GM12878 (cell line): Measurements from ENCODE around the gene CLIP2. TPM values are rescaled to one million over a fixed set of nuclear protein-coding genes. Genes with fewer than 3 reads are reported as not detected.

ENCODE experiments used
- ATAC-seq: fragments of 200-7000 bp; cut with Tn5 transposase; 3 replicates; pipeline ENCODE4 v1.9.1; 2020; ENCODE audit warnings: mild to moderate bottlenecking, moderate library complexity
- BruUV-seq: library from RNA; stranded (reverse); fragments of 400-500 nt; replicated peaks from 2 replicates; lab custom pipeline; 2021; lab: Mats Ljungman, UMichigan
- CTCF ChIA-PET: fragments of 300-600 bp; sonication (Branson Sonifier 250); formaldehyde crosslinking; extraction: SDS; loops from one replicate; lab custom pipeline; 2021; ENCODE audit warnings: inconsistent platforms; lab: Yijun Ruan, JAX
- POLR2A ChIA-PET: fragments of 350-600 bp; formaldehyde crosslinking; extraction: SDS; loops from one replicate; lab custom pipeline; 2021; ENCODE audit warnings: inconsistent platforms; lab: Charles Lee
- RAD21 ChIA-PET: fragments of 300-600 bp; sonication (Branson Sonifier 250); formaldehyde crosslinking; loops from one replicate; lab custom pipeline; 2023; ENCODE audit warnings: antibody characterized with exemption; ENCODE audit not compliant: unreplicated experiment; lab: Charles Lee
- SMC1A ChIA-PET: fragments of 300-600 bp; sonication (Branson Sonifier 250); formaldehyde crosslinking; loops from one replicate; lab custom pipeline; 2023; ENCODE audit not compliant: unreplicated experiment, uncharacterized antibody; lab: Charles Lee
- DNase-seq: peaks from one replicate; pipeline ENCODE4 v3.0.0-alpha.2; 2011; ENCODE audit warnings: low read depth, low spot score
- FAIRE-seq: peaks from 3 replicates; lab custom pipeline; 2011; peaks lifted over from hg19 to GRCh38; lab: Jason Lieb, UNC
- H2AFZ ChIP-seq: 2 replicates; pipeline ENCODE4 v1.6.0; 2011; ENCODE audit warnings: low read depth, low read length, control low read depth; ENCODE audit not compliant: control insufficient read depth
- H3K27ac ChIP-seq: 2 replicates; pipeline ENCODE4 v1.5.1; 2011; ENCODE audit warnings: control low read depth; ENCODE audit not compliant: control insufficient read depth, insufficient read depth
- H3K27me3 ChIP-seq, 2 experiments: replicated peaks in 1 of 2; 2 replicates each; pipeline versions ENCODE4 v1.6.0 to v1.6.1; 2011; ENCODE audit warnings: low read length in 1 of 2; ENCODE audit not compliant: control insufficient read depth in 2 of 2, insufficient read depth in 2 of 2
- H3K36me3 ChIP-seq, 2 experiments: 2 replicates each; pipeline ENCODE4 v1.5.1; 2011; ENCODE audit warnings: low read length in 1 of 2; ENCODE audit not compliant: control insufficient read depth in 2 of 2, insufficient read depth in 2 of 2
- H3K4me1 ChIP-seq: 2 replicates; pipeline ENCODE4 v1.6.1; 2011; ENCODE audit warnings: mild to moderate bottlenecking, low read length, moderate library complexity, mixed read lengths; ENCODE audit not compliant: control insufficient read depth, insufficient read depth
- H3K4me2 ChIP-seq: 2 replicates; pipeline ENCODE4 v1.6.0; 2011; ENCODE audit warnings: control low read depth; ENCODE audit not compliant: control insufficient read depth, insufficient read depth
- H3K4me3 ChIP-seq: fragments of 200-600 bp; sonication (generic); 2 replicates; pipeline ENCODE4 v1.5.1; 2016
- H3K79me2 ChIP-seq: 2 replicates; pipeline ENCODE4 v1.6.0; 2011; ENCODE audit warnings: low read length; ENCODE audit not compliant: control insufficient read depth, insufficient read depth
- H3K9ac ChIP-seq: 2 replicates; pipeline ENCODE4 v1.8.0; 2011; ENCODE audit warnings: low read length, control low read depth, mixed read lengths; ENCODE audit not compliant: control insufficient read depth, insufficient read depth
- H3K9me3 ChIP-seq: replicated peaks from 3 replicates; pipeline ENCODE4 v1.5.1; 2011; ENCODE audit warnings: mild to moderate bottlenecking, low read length; ENCODE audit not compliant: control insufficient read depth, insufficient read depth
- H4K20me1 ChIP-seq: 2 replicates; pipeline ENCODE4 v1.6.0; 2011; ENCODE audit not compliant: control insufficient read depth, insufficient read depth
- CHD2 ChIP-seq: IDR thresholded peaks from 2 replicates; pipeline ENCODE4 v1.6.1; 2011; ENCODE audit warnings: low read depth, low read length, improper control_type of control experiment, borderline replicate concordance
- HDAC6 ChIP-seq: fragments of 200-600 bp; sonication (generic); IDR thresholded peaks from one replicate; pipeline ENCODE4 v1.8.0; 2017; ENCODE audit warnings: antibody characterized with exemption; ENCODE audit not compliant: unreplicated experiment
- MTA2 ChIP-seq: fragments of 450-650 bp; IDR thresholded peaks from 2 replicates; pipeline ENCODE4 v1.6.1; 2016; ENCODE audit warnings: low read depth, mild to moderate bottlenecking, moderate library complexity
- RUNX3 ChIP-seq: IDR thresholded peaks from 2 replicates; pipeline ENCODE4 v1.6.1; 2012; ENCODE audit warnings: low read length, inconsistent platforms
- SPI1 ChIP-seq: IDR thresholded peaks from 2 replicates; pipeline ENCODE4 v1.6.1; 2011; ENCODE audit warnings: low read depth, mild to moderate bottlenecking, low read length, moderate library complexity, borderline replicate concordance; ENCODE audit not compliant: insufficient read depth
- WGBS: methylation state at CpG from one replicate; pipeline ENCODE4 v1.1.6; 2016; ENCODE audit warnings: low lambda C conversion rate; ENCODE audit not compliant: insufficient replicate concordance, insufficient coverage; ENCODE audit errors: missing lambda C conversion rate; 5-methylcytosine and 5-hydroxymethylcytosine counted together
- in situ Hi-C: fragments of 300-500 bp; cut with MboI; formaldehyde crosslinking; loops from 9 replicates; pipeline ENCODE4 v1.14.3; 2018; ENCODE audit warnings: mixed read lengths
- intact Hi-C: fragments of 100-400 bp; cut with micrococcal nuclease; formaldehyde crosslinking; loops from one replicate; pipeline ENCODE4 v1.14.2; 2022; ENCODE audit not compliant: unreplicated experiment
- polyA plus RNA-seq, 11 experiments: library from polyadenylated mRNA; depleted of rRNA in 4 of 11; unstranded in 6 of 11; stranded (reverse) in 5 of 11; fragments of >200 nt; fragmentation: Nextera tagmentation in 4 of 11; fragmentation: Illumina TruSeq in 1 of 11; extraction: Ambion mirVana in 4 of 11; extraction: Trizol in 1 of 11; gene quantifications; 1 replicate in 1 of 11; 2 replicates in 10 of 11; pipeline versions ENCODE4 v1.2.1 to v1.2.3, GENCODE V29; 2011 to 2016; ENCODE audit warnings: inconsistent platforms in 2 of 11, missing spikeins in 2 of 11, low read depth in 1 of 11
- total RNA-seq, 4 experiments: library from RNA; depleted of rRNA in 3 of 4; stranded (reverse); fragments of >200 nt in 3 of 4; fragmentation: Illumina TruSeq in 1 of 4; extraction: Trizol in 1 of 4; gene quantifications; 2 replicates each; pipeline versions ENCODE4 v1.2.1 to v1.2.3, GENCODE V29; 2013 to 2021
- TF ChIP-seq, protein P1 (sequence below): IDR thresholded peaks from 2 replicates; pipeline ENCODE4 v1.6.1; 2012; ENCODE audit warnings: low read length, inconsistent platforms
- TF ChIP-seq, protein P2 (sequence below): IDR thresholded peaks from 2 replicates; pipeline ENCODE4 v1.6.1; 2012; ENCODE audit warnings: mild to moderate bottlenecking, low read depth, low read length
- TF ChIP-seq, protein P3 (sequence below): fragments of 450-650 bp; IDR thresholded peaks from 2 replicates; pipeline ENCODE4 v1.6.1; 2016; ENCODE audit warnings: mild to moderate bottlenecking
- TF ChIP-seq, protein P4 (sequence below): IDR thresholded peaks from 2 replicates; pipeline ENCODE4 v1.6.1; 2011; ENCODE audit warnings: borderline replicate concordance, low read depth, mild to moderate bottlenecking, moderate library complexity, mixed read lengths, low read length; ENCODE audit not compliant: insufficient read depth; ENCODE audit errors: extremely low read length

Gene CLIP2
- total and polyA plus RNA-seq, 10 of the 15 experiments (the other 5 are each of a cell fraction or from before 2014, with no cell fraction given), result 0.26 to 56.3 (median 21.0) TPM

- Histone ChIP-seq H3K4me2 (no peak overlapping the region), H4K20me1 (no peaks in the 10 kb centered on the region), H2AFZ (no peak overlapping the region)
- no peak for DNase-seq
- 100% methylated on average over 1 of the region's 1 CpG for WGBS
- RAD21 ChIA-PET, result no interaction called here
- TF ChIP-seq RUNX3, result no peak
- no peak for TF ChIP-seq SPI1
- TF ChIP-seq, protein P1, sequence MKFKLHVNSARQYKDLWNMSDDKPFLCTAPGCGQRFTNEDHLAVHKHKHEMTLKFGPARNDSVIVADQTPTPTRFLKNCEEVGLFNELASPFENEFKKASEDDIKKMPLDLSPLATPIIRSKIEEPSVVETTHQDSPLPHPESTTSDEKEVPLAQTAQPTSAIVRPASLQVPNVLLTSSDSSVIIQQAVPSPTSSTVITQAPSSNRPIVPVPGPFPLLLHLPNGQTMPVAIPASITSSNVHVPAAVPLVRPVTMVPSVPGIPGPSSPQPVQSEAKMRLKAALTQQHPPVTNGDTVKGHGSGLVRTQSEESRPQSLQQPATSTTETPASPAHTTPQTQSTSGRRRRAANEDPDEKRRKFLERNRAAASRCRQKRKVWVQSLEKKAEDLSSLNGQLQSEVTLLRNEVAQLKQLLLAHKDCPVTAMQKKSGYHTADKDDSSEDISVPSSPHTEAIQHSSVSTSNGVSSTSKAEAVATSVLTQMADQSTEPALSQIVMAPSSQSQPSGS, result no peak
- TF ChIP-seq, all 136 proteins: peak for 0
- in situ Hi-C loops, result no loop called here
- H3K9ac ChIP-seq, result no peak overlapping the region
- no peaks in the 10 kb centered on the region; the same call in 2 of the 3 replicates for H3K9me3 ChIP-seq
- peaks cover 9 to 10% of the 10 kb centered on the region in 2 experiments; a peak in 3 of 4 replicates for H3K36me3 ChIP-seq
- H3K79me2 ChIP-seq, result no peaks in the 10 kb centered on the region
- ChIA-PET SMC1A (interaction anchor here (0.8 kb wide), 1 partner anchor 63 kb away, joined by 3 read pairs; no protein-coding TSS in a partner anchor), CTCF (no interaction called here), POLR2A (no interaction called here)
- ATAC-seq, result no peak
- no peak overlapping the region for H3K27ac ChIP-seq
- no peaks in the 10 kb centered on the region for H3K4me1 ChIP-seq
- H3K4me3 ChIP-seq, result no peak overlapping the region
- intact Hi-C loops, result no loop called here
- no peak for FAIRE-seq
- no peaks in the 10 kb centered on the region for H3K27me3 ChIP-seq
- BruUV-seq, result no TSS peak
Measured at GRCh38 chr7:74350751-74351150, 61.5 kb downstream of the CLIP2 start.

- intact Hi-C loops (no loop called here), in situ Hi-C loops (no loop called here)
- SMC1A ChIA-PET, result no interaction called here
- H3K4me3 ChIP-seq, result no peak overlapping the region
- BruUV-seq, result no TSS peak
- H2AFZ ChIP-seq, result no peak overlapping the region
- FAIRE-seq (no peak), DNase-seq (no peak), ATAC-seq (no peak)
- peaks cover 12 to 13% of the 10 kb centered on the region in 2 experiments; a peak in 3 of 4 replicates for H3K36me3 ChIP-seq
- H3K9me3 ChIP-seq, result no peaks in the 10 kb centered on the region; the same call in 2 of the 3 replicates
- WGBS, result 98% methylated on average over 3 of the region's 3 CpGs
- RAD21 ChIA-PET, result interaction anchor here (0.7 kb wide), 1 partner anchor 580 kb away, joined by 5 read pairs; no protein-coding TSS in a partner anchor
- no peak overlapping the region for H3K9ac ChIP-seq
- no peaks in the 10 kb centered on the region for H3K27me3 ChIP-seq
- CTCF ChIA-PET, result interaction anchor here (0.6 to 1.4 kb wide), 2 partner anchors 26 to 147 kb away, joined by 3 to 4 read pairs; no protein-coding TSS in a partner anchor
- H4K20me1 ChIP-seq, result no peaks in the 10 kb centered on the region
- POLR2A ChIA-PET, result interaction anchor here (0.6 kb wide), 2 partner anchors 122 to 218 kb away, joined by 3 to 8 read pairs; no protein-coding TSS in a partner anchor
- H3K79me2 ChIP-seq, result no peaks in the 10 kb centered on the region
- no peaks in the 10 kb centered on the region for H3K4me1 ChIP-seq
- H3K27ac ChIP-seq, result no peak overlapping the region
- no peak overlapping the region for H3K4me2 ChIP-seq
- TF ChIP-seq, protein P2, sequence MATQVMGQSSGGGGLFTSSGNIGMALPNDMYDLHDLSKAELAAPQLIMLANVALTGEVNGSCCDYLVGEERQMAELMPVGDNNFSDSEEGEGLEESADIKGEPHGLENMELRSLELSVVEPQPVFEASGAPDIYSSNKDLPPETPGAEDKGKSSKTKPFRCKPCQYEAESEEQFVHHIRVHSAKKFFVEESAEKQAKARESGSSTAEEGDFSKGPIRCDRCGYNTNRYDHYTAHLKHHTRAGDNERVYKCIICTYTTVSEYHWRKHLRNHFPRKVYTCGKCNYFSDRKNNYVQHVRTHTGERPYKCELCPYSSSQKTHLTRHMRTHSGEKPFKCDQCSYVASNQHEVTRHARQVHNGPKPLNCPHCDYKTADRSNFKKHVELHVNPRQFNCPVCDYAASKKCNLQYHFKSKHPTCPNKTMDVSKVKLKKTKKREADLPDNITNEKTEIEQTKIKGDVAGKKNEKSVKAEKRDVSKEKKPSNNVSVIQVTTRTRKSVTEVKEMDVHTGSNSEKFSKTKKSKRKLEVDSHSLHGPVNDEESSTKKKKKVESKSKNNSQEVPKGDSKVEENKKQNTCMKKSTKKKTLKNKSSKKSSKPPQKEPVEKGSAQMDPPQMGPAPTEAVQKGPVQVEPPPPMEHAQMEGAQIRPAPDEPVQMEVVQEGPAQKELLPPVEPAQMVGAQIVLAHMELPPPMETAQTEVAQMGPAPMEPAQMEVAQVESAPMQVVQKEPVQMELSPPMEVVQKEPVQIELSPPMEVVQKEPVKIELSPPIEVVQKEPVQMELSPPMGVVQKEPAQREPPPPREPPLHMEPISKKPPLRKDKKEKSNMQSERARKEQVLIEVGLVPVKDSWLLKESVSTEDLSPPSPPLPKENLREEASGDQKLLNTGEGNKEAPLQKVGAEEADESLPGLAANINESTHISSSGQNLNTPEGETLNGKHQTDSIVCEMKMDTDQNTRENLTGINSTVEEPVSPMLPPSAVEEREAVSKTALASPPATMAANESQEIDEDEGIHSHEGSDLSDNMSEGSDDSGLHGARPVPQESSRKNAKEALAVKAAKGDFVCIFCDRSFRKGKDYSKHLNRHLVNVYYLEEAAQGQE, result no peak
- TF ChIP-seq CHD2, result no peak
- TF ChIP-seq HDAC6, result no peak
- TF ChIP-seq, protein P3, sequence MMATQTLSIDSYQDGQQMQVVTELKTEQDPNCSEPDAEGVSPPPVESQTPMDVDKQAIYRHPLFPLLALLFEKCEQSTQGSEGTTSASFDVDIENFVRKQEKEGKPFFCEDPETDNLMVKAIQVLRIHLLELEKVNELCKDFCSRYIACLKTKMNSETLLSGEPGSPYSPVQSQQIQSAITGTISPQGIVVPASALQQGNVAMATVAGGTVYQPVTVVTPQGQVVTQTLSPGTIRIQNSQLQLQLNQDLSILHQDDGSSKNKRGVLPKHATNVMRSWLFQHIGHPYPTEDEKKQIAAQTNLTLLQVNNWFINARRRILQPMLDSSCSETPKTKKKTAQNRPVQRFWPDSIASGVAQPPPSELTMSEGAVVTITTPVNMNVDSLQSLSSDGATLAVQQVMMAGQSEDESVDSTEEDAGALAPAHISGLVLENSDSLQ, result no peak
- no peak for TF ChIP-seq MTA2
- TF ChIP-seq, protein P4, sequence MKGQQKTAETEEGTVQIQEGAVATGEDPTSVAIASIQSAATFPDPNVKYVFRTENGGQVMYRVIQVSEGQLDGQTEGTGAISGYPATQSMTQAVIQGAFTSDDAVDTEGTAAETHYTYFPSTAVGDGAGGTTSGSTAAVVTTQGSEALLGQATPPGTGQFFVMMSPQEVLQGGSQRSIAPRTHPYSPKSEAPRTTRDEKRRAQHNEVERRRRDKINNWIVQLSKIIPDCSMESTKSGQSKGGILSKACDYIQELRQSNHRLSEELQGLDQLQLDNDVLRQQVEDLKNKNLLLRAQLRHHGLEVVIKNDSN, result no peak
Measured at GRCh38 chr7:74351836-74352235, 62.6 kb downstream of the CLIP2 start.
